Ovary (tissue), 3 donors: ENCODE results near the gene PEA15.

ENCODE experiments used
- EP300 ChIP-seq: sonication (generic); formaldehyde crosslinking; IDR thresholded peaks from one replicate; pipeline ENCODE4 v1.6.1; 2017; ENCODE audit warnings: antibody characterized with exemption
- POLR2A ChIP-seq: fragments of 450-650 bp; IDR thresholded peaks from one replicate; pipeline ENCODE4 v1.6.1; 2017; ENCODE audit warnings: antibody characterized with exemption, mild to moderate bottlenecking, moderate library complexity
- TF ChIP-seq, protein P1 (sequence below), 3 donors: fragments of 450-650 bp in 2 of 3; fragments of 200-600 bp in 1 of 3; IDR thresholded peaks; one replicate each; pipeline versions ENCODE4 v1.5.1 to v1.8.0; 2016 to 2022; ENCODE audit warnings: antibody characterized with exemption in 3 of 3, mild to moderate bottlenecking in 1 of 3
- donor health status: DM: no; HTN: no; CAD: no.

DNA sequence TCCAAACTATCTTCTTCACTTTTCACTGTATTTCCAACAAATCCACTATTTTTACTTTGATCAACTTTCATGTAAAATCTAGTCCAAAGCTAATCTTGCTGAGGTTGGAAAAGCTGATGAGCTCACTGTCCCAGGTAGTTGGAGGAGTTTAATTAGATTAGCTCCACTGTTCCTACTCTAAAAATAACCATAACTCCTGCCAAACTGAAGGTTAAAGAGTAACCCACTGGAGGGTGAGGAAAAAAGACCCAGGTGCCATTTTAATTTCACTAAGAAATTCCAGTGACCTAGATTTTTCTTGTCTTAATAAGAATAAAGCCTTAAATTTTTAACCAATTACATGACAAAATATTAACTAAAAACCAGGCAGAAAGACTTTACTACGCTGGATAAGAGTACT, 41.9 kb downstream of the PEA15 start:
- TF ChIP-seq, protein P1, sequence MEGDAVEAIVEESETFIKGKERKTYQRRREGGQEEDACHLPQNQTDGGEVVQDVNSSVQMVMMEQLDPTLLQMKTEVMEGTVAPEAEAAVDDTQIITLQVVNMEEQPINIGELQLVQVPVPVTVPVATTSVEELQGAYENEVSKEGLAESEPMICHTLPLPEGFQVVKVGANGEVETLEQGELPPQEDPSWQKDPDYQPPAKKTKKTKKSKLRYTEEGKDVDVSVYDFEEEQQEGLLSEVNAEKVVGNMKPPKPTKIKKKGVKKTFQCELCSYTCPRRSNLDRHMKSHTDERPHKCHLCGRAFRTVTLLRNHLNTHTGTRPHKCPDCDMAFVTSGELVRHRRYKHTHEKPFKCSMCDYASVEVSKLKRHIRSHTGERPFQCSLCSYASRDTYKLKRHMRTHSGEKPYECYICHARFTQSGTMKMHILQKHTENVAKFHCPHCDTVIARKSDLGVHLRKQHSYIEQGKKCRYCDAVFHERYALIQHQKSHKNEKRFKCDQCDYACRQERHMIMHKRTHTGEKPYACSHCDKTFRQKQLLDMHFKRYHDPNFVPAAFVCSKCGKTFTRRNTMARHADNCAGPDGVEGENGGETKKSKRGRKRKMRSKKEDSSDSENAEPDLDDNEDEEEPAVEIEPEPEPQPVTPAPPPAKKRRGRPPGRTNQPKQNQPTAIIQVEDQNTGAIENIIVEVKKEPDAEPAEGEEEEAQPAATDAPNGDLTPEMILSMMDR (IDR thresholded peaks at IDR 0.05): no peak
- TF ChIP-seq POLR2A (no peak), EP300 (no peak)
